Suprapubic skin (tissue), 4 donors: ENCODE measurements around the gene ALPI. TPM values are rescaled to one million over a fixed set of nuclear protein-coding genes. Genes with fewer than 3 reads are reported as not detected.
A peak's percentile ranks its signal among the peaks of the same experiment; 100 is the strongest.

ENCODE experiments used
- DNase-seq, 2 donors: peaks; one replicate each; pipeline ENCODE4 v3.0.0-alpha.2; 2019; ENCODE audit warnings: low spot score in 2 of 2
- H3K27ac ChIP-seq: fragments of 200-600 bp; sonication (generic); one replicate; pipeline ENCODE4 v1.5.1; 2019
- H3K27me3 ChIP-seq: fragments of 200-600 bp; sonication (generic); one replicate; pipeline ENCODE4 v1.5.1; 2019
- H3K36me3 ChIP-seq: fragments of 200-600 bp; sonication (generic); one replicate; pipeline ENCODE4 v1.5.1; 2019
- H3K4me1 ChIP-seq: fragments of 200-600 bp; sonication (generic); one replicate; pipeline ENCODE4 v1.5.1; 2019
- H3K4me3 ChIP-seq: fragments of 200-600 bp; sonication (generic); one replicate; pipeline ENCODE4 v1.5.1; 2019; ENCODE audit warnings: mild to moderate bottlenecking
- H3K9me3 ChIP-seq: fragments of 200-600 bp; sonication (generic); one replicate; pipeline ENCODE4 v1.5.1; 2019
- EP300 ChIP-seq: sonication (generic); formaldehyde crosslinking; IDR thresholded peaks from one replicate; pipeline ENCODE4 v1.6.1; 2017; ENCODE audit warnings: antibody characterized with exemption
- POLR2A ChIP-seq, 2 donors: fragments of 450-650 bp; IDR thresholded peaks; one replicate each; pipeline ENCODE4 v1.6.1; 2017; ENCODE audit warnings: antibody characterized with exemption in 2 of 2, mild to moderate bottlenecking in 2 of 2, moderate library complexity in 2 of 2
- POLR2AphosphoS5 ChIP-seq, 3 donors: sonication (generic); formaldehyde crosslinking; IDR thresholded peaks; one replicate each; pipeline ENCODE4 v1.6.1; 2017; ENCODE audit warnings: antibody characterized with exemption in 3 of 3
- WGBS: methylation state at CpG from one replicate; pipeline ENCODE4 v1.1.5; 2018; 5-methylcytosine and 5-hydroxymethylcytosine counted together
- total RNA-seq, 4 donors: library from RNA; depleted of rRNA; stranded (reverse); fragments of >200 nt; gene quantifications; one replicate each; pipeline ENCODE4 v1.1.0, GENCODE V29; 2016
- TF ChIP-seq, protein P1 (sequence below), 2 donors: fragments of 200-600 bp in 1 of 2; fragments of 450-650 bp in 1 of 2; sonication (generic) in 1 of 2; IDR thresholded peaks; one replicate each; pipeline ENCODE4 v1.5.1; 2016 to 2019; ENCODE audit warnings: antibody characterized with exemption in 2 of 2, mild to moderate bottlenecking in 1 of 2, moderate library complexity in 1 of 2

The ALPI gene
- total RNA-seq, 4 donors from 2014 or later, result not detected

DNA sequence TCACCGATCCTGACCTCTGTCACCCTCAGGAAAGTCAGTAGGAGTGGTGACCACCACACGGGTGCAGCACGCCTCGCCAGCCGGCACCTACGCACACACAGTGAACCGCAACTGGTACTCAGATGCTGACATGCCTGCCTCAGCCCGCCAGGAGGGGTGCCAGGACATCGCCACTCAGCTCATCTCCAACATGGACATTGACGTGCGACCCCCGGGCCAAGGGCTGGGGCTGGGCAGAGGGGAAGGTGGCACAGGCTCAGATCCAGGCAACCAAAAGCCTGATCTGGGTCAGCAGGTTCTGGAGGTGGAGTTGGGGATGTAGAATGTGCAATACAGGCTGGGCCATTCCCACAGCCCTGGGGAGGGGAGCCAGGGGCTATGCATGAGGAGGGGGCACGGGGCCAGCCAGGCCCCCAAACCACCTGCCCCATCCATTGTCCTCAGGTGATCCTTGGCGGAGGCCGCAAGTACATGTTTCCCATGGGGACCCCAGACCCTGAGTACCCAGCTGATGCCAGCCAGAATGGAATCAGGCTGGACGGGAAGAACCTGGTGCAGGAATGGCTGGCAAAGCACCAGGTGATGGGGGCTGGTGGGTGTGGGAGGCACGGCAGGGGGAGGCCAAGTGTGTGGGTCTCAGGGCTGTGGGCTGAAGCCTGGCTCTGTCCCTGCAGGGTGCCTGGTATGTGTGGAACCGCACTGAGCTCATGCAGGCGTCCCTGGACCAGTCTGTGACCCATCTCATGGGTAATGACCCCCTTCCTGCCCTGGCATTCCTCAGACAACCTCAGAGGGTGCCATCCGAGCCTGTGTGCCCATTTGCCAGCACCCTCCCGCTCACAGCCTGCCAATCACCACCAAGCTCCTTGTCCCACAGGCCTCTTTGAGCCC lies 1.4 kb downstream of the ALPI start:
- TF ChIP-seq POLR2A (IDR thresholded peaks at IDR 0.05), result no peak
- no peak for TF ChIP-seq EP300
- TF ChIP-seq POLR2AphosphoS5 (IDR thresholded peaks at IDR 0.05), result no peak
- TF ChIP-seq, protein P1, sequence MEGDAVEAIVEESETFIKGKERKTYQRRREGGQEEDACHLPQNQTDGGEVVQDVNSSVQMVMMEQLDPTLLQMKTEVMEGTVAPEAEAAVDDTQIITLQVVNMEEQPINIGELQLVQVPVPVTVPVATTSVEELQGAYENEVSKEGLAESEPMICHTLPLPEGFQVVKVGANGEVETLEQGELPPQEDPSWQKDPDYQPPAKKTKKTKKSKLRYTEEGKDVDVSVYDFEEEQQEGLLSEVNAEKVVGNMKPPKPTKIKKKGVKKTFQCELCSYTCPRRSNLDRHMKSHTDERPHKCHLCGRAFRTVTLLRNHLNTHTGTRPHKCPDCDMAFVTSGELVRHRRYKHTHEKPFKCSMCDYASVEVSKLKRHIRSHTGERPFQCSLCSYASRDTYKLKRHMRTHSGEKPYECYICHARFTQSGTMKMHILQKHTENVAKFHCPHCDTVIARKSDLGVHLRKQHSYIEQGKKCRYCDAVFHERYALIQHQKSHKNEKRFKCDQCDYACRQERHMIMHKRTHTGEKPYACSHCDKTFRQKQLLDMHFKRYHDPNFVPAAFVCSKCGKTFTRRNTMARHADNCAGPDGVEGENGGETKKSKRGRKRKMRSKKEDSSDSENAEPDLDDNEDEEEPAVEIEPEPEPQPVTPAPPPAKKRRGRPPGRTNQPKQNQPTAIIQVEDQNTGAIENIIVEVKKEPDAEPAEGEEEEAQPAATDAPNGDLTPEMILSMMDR (IDR thresholded peaks at IDR 0.05), result no peak
- Histone ChIP-seq H3K4me1 (no peaks in the 10 kb centered on the region), H3K27ac (no peak overlapping the region), H3K9me3 (no peaks in the 10 kb centered on the region), H3K4me3 (no peak overlapping the region), H3K27me3 (peaks cover 46% of the 10 kb centered on the region), H3K36me3 (no peaks in the 10 kb centered on the region)
- WGBS, result 90% methylated on average over 2 of the region's 21 CpGs
- peak in 1 of 2 donors; percentile 76 for DNase-seq

DNA sequence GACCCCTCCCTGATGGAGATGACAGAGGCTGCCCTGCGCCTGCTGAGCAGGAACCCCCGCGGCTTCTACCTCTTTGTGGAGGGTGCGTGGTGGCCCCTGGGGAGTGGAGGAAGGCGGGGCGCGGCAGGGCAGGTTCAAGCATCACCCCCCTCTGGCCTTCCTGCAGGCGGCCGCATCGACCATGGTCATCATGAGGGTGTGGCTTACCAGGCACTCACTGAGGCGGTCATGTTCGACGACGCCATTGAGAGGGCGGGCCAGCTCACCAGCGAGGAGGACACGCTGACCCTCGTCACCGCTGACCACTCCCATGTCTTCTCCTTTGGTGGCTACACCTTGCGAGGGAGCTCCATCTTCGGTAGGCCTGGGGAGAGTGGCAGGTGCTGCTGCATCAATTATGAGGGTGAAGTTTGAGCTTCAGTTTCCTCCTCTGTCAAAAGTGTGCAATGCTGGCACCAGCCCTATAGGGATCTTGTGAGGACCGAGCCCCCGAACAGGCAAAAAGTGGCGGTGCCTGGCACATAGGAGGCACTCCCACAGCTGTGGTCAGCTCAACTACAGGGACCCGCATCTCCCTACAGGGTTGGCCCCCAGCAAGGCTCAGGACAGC lies 2.2 kb downstream of the ALPI start:
- Histone ChIP-seq H3K36me3 (no peaks in the 10 kb centered on the region), H3K27ac (no peak overlapping the region), H3K4me1 (no peaks in the 10 kb centered on the region), H3K9me3 (no peaks in the 10 kb centered on the region), H3K4me3 (no peak overlapping the region), H3K27me3 (peaks cover 46% of the 10 kb centered on the region)
- peak in 1 of 2 donors; percentile 74 for DNase-seq
- 81% methylated on average over 17 of the region's 25 CpGs for WGBS
- TF ChIP-seq POLR2A (IDR thresholded peaks at IDR 0.05), result no peak
- no peak for TF ChIP-seq POLR2AphosphoS5 (IDR thresholded peaks at IDR 0.05)
- TF ChIP-seq, protein P1 (IDR thresholded peaks at IDR 0.05), result no peak
- no peak for TF ChIP-seq EP300

DNA sequence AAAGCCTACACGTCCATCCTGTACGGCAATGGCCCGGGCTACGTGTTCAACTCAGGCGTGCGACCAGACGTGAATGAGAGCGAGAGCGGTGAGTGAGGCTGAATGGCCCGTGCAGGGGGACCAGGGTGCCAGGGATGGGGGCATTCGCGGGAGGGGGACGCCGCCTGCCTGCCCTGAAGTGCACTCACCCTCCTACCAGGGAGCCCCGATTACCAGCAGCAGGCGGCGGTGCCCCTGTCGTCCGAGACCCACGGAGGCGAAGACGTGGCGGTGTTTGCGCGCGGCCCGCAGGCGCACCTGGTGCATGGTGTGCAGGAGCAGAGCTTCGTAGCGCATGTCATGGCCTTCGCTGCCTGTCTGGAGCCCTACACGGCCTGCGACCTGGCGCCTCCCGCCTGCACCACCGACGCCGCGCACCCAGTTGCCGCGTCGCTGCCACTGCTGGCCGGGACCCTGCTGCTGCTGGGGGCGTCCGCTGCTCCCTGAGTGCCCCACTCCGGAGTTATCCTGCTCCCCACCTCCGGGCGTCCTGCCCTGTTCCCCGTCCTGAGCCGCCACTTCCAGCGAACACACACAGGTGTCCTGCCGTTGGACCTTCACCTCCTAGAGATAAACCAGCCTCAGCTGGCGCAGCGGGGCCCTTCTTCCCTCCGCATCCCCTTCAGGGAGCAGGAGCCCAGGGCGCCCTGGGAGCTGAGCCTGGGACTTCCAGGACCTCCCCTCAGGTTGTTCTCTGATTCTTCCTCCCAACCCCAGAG lies 2.9 kb downstream of the ALPI start:
- TF ChIP-seq POLR2AphosphoS5 (IDR thresholded peaks at IDR 0.05) (no peak), POLR2A (IDR thresholded peaks at IDR 0.05) (no peak), EP300 (no peak)
- H3K27me3 ChIP-seq, result peaks cover 49% of the 10 kb centered on the region

DNA sequence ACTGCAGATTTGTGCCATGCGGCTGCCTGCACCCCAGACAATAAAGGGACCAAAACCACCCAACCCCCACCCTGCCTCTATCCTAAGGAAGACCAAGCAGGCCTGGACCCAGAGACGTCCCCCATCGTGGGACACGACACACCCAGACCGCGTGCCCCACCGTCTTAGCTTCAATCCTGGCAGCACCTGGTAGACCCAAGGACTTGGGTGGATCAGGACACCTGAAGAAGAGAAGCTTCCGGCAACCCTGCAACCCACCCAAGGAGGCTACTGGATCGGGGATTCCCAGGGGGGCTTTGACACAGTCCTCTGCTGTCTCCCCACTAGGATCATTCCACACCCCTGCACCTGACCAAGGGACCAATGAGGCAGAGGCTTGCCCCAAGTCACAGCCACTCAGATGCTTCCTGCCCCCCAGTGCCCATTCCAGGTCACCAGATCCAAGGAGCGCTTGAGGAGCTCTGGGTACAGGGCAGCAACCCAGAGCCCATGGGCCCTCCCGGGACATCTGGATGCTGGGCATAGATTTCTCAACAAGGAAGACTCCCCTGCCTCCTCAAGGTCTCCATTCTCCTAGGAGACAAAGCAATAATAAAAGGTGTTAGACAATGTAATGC lies 3.6 kb downstream of the ALPI start:
- 84% methylated on average over 10 of the region's 11 CpGs for WGBS
- Histone ChIP-seq H3K4me3 (no peak overlapping the region), H3K9me3 (no peaks in the 10 kb centered on the region), H3K27me3 (peaks cover 56% of the 10 kb centered on the region), H3K4me1 (no peaks in the 10 kb centered on the region), H3K27ac (no peak overlapping the region), H3K36me3 (no peaks in the 10 kb centered on the region)
- no peak for TF ChIP-seq EP300
- TF ChIP-seq, protein P1 (IDR thresholded peaks at IDR 0.05), result no peak
- TF ChIP-seq POLR2AphosphoS5 (IDR thresholded peaks at IDR 0.05), result no peak
- TF ChIP-seq POLR2A (IDR thresholded peaks at IDR 0.05), result no peak
- DNase-seq, result peak; percentile 6 to 63

More for the DNA sequence above, 2.9 kb downstream of the ALPI start:
- Histone ChIP-seq H3K4me3 (no peak overlapping the region), H3K9me3 (no peaks in the 10 kb centered on the region), H3K36me3 (no peaks in the 10 kb centered on the region), H3K4me1 (no peaks in the 10 kb centered on the region), H3K27ac (no peak overlapping the region)
- WGBS, result 78% methylated on average over 18 of the region's 56 CpGs
- DNase-seq, result peak; percentile 20 to 68

DNA sequence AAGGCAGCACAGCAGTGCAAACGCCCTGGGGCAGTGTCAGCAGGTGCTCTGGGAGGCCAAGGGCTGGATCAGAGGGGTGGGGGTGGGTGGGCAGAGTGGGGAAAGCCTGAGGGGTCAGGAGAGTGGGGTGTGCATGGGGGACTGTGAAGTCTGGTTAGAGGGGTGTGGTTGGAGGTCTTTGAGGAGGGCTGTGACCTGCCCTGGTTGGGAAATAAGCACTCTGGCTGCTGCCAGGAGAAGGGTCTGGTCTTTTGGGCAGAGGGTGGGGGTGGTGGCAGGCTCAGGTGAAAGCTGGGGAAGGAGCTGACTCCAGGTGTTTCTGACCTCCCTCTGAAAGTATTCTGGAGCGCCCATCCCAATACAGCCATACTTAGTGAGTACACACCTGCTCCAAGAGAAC lies 4.2 kb downstream of the ALPI start:
- H3K9me3 ChIP-seq, result no peaks in the 10 kb centered on the region
- H3K36me3 ChIP-seq, result no peaks in the 10 kb centered on the region
- peak; percentile 33 to 44 for DNase-seq
- peaks cover 58% of the 10 kb centered on the region for H3K27me3 ChIP-seq
- TF ChIP-seq, protein P1 (IDR thresholded peaks at IDR 0.05), result no peak
- no peak for TF ChIP-seq EP300
- no peak for TF ChIP-seq POLR2AphosphoS5 (IDR thresholded peaks at IDR 0.05)
- no peak for TF ChIP-seq POLR2A (IDR thresholded peaks at IDR 0.05)
- 57% methylated on average over 2 of the region's 2 CpGs for WGBS
- no peak overlapping the region for H3K27ac ChIP-seq
- no peaks in the 10 kb centered on the region for H3K4me1 ChIP-seq
- H3K4me3 ChIP-seq, result no peak overlapping the region
